Esophagus muscularis mucosa (tissue), 4 donors: ENCODE measurements around the gene OCEL1. TPM values are rescaled to one million over a fixed set of nuclear protein-coding genes. Genes with fewer than 3 reads are reported as not detected.

ENCODE experiments used
- DNase-seq: peaks from one replicate; pipeline ENCODE4 v3.0.0-alpha.2; 2017; ENCODE audit errors: extremely low spot score
- H3K27ac ChIP-seq, 4 donors: fragments of 200-600 bp; sonication (generic); replicated peaks in 1 of 4; 1 replicate in 3 of 4; 2 replicates in 1 of 4; pipeline ENCODE4 v1.5.1; 2016 to 2019; ENCODE audit warnings: mild to moderate bottlenecking in 1 of 4
- H3K27me3 ChIP-seq, 4 donors: fragments of 200-600 bp; sonication (generic); one replicate each; pipeline versions ENCODE4 v1.5.1 to v1.6.0; 2016 to 2019
- H3K36me3 ChIP-seq, 4 donors: fragments of 200-600 bp; sonication (generic); one replicate each; pipeline ENCODE4 v1.5.1; 2016 to 2019
- H3K4me1 ChIP-seq, 4 donors: fragments of 200-600 bp; sonication (generic); one replicate each; pipeline ENCODE4 v1.5.1; 2016 to 2019
- H3K4me3 ChIP-seq, 4 donors: fragments of 200-600 bp; sonication (generic); 1 replicate in 2 of 4; 2 replicates in 2 of 4; pipeline ENCODE4 v1.5.1; 2016 to 2019; ENCODE audit warnings: mild to moderate bottlenecking in 4 of 4, moderate library complexity in 1 of 4
- H3K9me3 ChIP-seq, 4 donors: fragments of 200-600 bp; sonication (generic); 1 replicate in 3 of 4; 2 replicates in 1 of 4; pipeline ENCODE4 v1.5.1; 2016 to 2019
- EP300 ChIP-seq: sonication (generic); formaldehyde crosslinking; IDR thresholded peaks from one replicate; pipeline ENCODE4 v1.6.1; 2017; ENCODE audit warnings: antibody characterized with exemption
- POLR2A ChIP-seq: fragments of 450-650 bp; IDR thresholded peaks from one replicate; pipeline ENCODE4 v1.6.1; 2017; ENCODE audit warnings: antibody characterized with exemption, moderate library complexity, mild to moderate bottlenecking, low read depth
- POLR2AphosphoS5 ChIP-seq, 2 donors: sonication (generic); formaldehyde crosslinking; IDR thresholded peaks; one replicate each; pipeline ENCODE4 v1.6.1; 2017; ENCODE audit warnings: antibody characterized with exemption in 2 of 2
- WGBS: methylation state at CpG from one replicate; pipeline ENCODE4 v1.1.5; 2018; 5-methylcytosine and 5-hydroxymethylcytosine counted together
- intact Hi-C: fragments of 100-400 bp; cut with DNase I; formaldehyde crosslinking; loops from one replicate; pipeline ENCODE4 v1.15.1; 2023
- total RNA-seq, 4 donors: library from RNA; depleted of rRNA; stranded (reverse); fragments of >200 nt; gene quantifications; one replicate each; pipeline versions ENCODE4 v1.1.0 to v1.2.1, GENCODE V29; 2016
- TF ChIP-seq, protein P1 (sequence below), 3 experiments: fragments of 200-600 bp in 2 of 3; fragments of 450-650 bp in 1 of 3; sonication (generic) in 2 of 3; IDR thresholded peaks; one replicate each; pipeline ENCODE4 v1.5.1; 2017 to 2019; ENCODE audit warnings: antibody characterized with exemption in 3 of 3, mild to moderate bottlenecking in 2 of 3, moderate library complexity in 1 of 3

OCEL1 gene
- total RNA-seq, 4 donors from 2014 or later = 6.3 to 18.8 (median 7.8) TPM

DNA sequence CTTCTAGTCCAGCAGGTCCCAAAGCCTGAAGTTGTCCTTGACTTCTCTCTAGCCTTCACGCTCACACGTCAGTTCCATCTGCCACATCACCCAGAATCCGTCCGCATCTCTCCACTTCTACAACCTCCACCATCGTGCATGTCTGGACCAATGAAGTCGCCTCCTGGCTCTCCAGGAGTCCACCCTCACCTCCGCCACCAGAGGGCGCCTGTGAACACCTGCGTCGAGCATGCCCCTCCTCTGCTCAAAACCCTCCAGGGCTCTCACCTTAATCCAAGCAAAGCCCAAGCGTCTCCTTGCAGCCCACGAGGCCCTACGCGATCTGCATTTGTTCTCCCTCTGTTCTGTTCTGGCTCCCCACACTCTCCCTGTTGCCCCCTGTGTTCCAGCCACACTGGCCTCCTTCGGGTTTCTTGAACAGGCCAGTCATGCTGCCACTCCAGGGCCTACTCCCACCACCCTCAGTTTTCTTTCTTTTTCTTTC is 34.9 kb downstream of the OCEL1 start:
- intact Hi-C loops = no loop called here
- no peak for DNase-seq
- H3K36me3 ChIP-seq = peaks cover 0 to 33% (median 3%) of the 10 kb centered on the region in 4 donors
- no peak for TF ChIP-seq EP300
- peak in 1 of 2 donors; percentile 48 for TF ChIP-seq POLR2AphosphoS5 (IDR thresholded peaks at IDR 0.05)
- TF ChIP-seq, protein P1, sequence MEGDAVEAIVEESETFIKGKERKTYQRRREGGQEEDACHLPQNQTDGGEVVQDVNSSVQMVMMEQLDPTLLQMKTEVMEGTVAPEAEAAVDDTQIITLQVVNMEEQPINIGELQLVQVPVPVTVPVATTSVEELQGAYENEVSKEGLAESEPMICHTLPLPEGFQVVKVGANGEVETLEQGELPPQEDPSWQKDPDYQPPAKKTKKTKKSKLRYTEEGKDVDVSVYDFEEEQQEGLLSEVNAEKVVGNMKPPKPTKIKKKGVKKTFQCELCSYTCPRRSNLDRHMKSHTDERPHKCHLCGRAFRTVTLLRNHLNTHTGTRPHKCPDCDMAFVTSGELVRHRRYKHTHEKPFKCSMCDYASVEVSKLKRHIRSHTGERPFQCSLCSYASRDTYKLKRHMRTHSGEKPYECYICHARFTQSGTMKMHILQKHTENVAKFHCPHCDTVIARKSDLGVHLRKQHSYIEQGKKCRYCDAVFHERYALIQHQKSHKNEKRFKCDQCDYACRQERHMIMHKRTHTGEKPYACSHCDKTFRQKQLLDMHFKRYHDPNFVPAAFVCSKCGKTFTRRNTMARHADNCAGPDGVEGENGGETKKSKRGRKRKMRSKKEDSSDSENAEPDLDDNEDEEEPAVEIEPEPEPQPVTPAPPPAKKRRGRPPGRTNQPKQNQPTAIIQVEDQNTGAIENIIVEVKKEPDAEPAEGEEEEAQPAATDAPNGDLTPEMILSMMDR (IDR thresholded peaks at IDR 0.05) = peak; percentile 82 to 96 (median 90)
- TF ChIP-seq POLR2A = no peak
- 26% methylated on average over 15 of the region's 15 CpGs for WGBS
- H3K27ac ChIP-seq = no peak overlapping the region
- H3K4me3 ChIP-seq = no peak overlapping the region
- H3K4me1 ChIP-seq = no peaks in the 10 kb centered on the region
- H3K27me3 ChIP-seq = no peaks in the 10 kb centered on the region
- peaks cover 0 to 10% (median 2%) of the 10 kb centered on the region in 4 donors for H3K9me3 ChIP-seq

DNA sequence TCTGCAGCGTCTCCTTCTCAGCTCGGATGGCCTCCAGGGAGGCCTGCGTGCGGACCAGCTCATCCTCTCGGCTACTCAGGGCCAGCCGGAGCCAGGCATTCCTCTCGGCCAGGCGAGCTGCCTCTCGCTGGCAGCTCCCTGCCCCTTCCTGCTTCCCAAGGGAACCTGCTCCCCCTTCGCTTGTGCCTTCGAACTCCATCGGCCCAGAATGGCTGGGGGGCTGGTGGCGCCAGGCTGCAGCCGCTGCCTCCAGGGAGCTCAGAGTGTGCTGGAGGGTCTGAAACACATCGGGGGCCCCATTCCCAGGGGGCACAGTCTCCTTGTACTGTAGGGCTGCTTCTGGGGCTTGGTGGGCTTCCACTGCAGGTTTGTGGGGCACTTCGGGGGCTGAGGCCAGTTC is 36.5 kb downstream of the OCEL1 start:
- Histone ChIP-seq H3K9me3 (peaks cover 0 to 10% (median 2%) of the 10 kb centered on the region in 4 donors), H3K27ac (no peak overlapping the region), H3K4me1 (peaks cover under 1 to 3% (median under 1%) of the 10 kb centered on the region in 4 donors), H3K36me3 (peaks cover 0 to 26% (median 3%) of the 10 kb centered on the region in 4 donors), H3K27me3 (no peaks in the 10 kb centered on the region), H3K4me3 (peak overlapping the region; percentile 12 to 55 (median 20))
- TF ChIP-seq POLR2A (no peak), POLR2AphosphoS5 (IDR thresholded peaks at IDR 0.05) (no peak), EP300 (no peak)
- TF ChIP-seq, protein P1 (IDR thresholded peaks at IDR 0.05) = no peak
- intact Hi-C loops = no loop called here
- 73% methylated on average over 14 of the region's 16 CpGs for WGBS
- DNase-seq = no peak

DNA sequence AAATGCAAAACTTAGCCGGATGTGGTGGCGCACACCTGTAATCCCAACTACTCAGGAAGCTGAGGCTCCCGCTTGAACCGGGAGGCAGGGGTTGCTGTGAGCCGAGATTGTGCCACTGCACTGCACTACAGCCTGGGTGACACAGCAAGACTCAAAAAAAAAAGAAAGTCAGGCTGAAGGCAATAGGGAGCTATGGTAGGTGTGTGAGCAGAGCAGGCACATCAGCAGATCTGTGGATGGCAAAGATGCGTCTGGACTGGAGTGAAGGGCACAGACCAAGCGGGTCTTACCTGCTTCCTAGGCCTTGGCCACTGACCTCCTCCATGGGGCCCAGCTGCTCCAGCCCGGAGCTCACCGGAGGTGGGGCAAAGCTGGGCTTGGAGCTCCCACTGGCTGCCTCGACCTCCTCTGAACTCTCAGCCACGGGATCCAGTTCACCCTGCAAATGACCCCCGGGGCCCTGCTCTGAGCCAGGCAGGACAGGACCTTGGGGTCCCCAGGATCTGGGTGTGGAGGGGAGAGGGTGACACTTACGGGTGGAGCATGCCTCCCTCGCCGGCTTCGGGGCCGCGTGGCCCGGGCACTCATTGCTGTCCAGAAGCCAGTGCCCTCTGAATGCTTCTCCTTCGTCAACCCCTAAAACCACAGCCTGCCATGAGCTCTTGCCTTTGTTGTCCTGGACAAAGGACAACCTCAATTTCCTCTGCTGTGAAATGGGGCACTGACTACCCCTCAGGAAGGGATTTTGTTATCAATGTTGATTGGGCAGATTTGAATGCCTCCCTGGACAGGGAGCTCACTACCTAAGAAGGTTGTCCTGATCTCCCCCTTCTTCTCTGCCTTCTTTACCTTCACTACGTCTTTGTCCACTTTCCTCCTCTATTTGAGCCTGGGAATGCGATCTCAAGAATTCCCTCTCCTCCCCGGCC is 38.0 kb downstream of the OCEL1 start:
- Histone ChIP-seq H3K27me3 (no peaks in the 10 kb centered on the region), H3K4me1 (peaks cover 12 to 15% (median 14%) of the 10 kb centered on the region in 4 donors), H3K27ac (peak overlapping the region; percentile 42 to 63 (median 54)), H3K36me3 (peaks cover 0 to 14% (median 7%) of the 10 kb centered on the region in 4 donors), H3K9me3 (peaks cover 0 to 10% (median 2%) of the 10 kb centered on the region in 4 donors), H3K4me3 (peak overlapping the region; percentile 23 to 55 (median 43))
- intact Hi-C loops = no loop called here
- TF ChIP-seq, protein P1 (IDR thresholded peaks at IDR 0.05) = no peak
- TF ChIP-seq POLR2A = no peak
- no peak for TF ChIP-seq POLR2AphosphoS5 (IDR thresholded peaks at IDR 0.05)
- DNase-seq = no peak
- WGBS = 82% methylated on average over 15 of the region's 23 CpGs

DNA sequence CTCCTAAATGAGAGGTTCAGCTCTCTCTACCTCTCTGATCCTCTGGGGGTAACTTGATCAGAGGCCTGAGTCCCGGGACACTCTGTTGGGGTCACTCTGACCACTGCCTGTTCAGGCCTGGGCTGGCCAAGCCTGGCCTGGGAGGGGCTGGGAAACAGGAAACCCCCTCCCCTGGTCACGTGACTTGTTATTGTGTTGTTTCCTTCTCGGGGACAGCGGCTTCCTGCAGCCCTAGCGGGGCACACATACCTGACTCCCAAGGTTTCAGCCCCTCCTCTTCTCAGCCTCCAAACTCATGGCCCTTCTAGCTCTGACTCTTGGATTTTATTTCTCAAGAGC is 38.6 kb downstream of the OCEL1 start, which contains the start of gene USHBP1:
USHBP1 (minus strand) TSS at position 105 of the 339 bp plus-strand sequence. CDS start 446 bp downstream, outside the sequence.
- Histone ChIP-seq H3K36me3 (peaks cover 4 to 14% (median 11%) of the 10 kb centered on the region in 4 donors), H3K4me1 (peaks cover 12 to 17% (median 14%) of the 10 kb centered on the region in 4 donors), H3K4me3 (peak within 1 kb of the TSS; percentile 23 to 55 (median 43)), H3K27ac (peak within 1 kb of the TSS; percentile 42 to 66 (median 54)), H3K27me3 (no peaks in the 10 kb centered on the region), H3K9me3 (peaks cover 0 to 3% (median under 1%) of the 10 kb centered on the region in 4 donors)
- WGBS = 40% methylated on average over 5 of the region's 5 CpGs
- DNase-seq = no peak
- TF ChIP-seq POLR2AphosphoS5 (IDR thresholded peaks at IDR 0.05) = peak; percentile 69 to 76
- TF ChIP-seq POLR2A = no peak
- intact Hi-C loops = no loop called here

DNA sequence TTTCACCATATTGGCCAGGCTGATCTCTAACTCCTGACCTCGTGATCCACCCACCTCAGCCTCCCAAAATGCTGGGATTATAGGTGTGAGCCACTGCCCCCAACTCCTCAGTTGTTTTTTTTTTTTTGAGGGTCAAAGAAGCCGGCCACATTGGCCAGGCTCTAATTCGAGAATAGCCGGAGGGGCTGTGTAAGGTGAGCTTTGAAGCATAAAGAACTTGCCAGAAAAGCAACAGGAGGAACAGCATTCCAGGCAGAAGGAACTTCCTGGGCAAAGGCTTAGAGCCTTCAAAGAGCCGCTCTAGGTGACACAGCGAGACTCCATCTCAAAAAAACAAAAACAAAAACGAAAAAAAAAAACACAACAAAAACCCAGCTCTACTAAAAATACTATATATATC is 40.0 kb downstream of the OCEL1 start:
- intact Hi-C loops = no loop called here
- peaks cover 17 to 26% (median 23%) of the 10 kb centered on the region in 4 donors for H3K36me3 ChIP-seq
- TF ChIP-seq EP300 = no peak
- TF ChIP-seq, protein P1 (IDR thresholded peaks at IDR 0.05) = no peak
- no peak for TF ChIP-seq POLR2AphosphoS5 (IDR thresholded peaks at IDR 0.05)
- no peak for TF ChIP-seq POLR2A
- no peaks in the 10 kb centered on the region for H3K9me3 ChIP-seq
- H3K27ac ChIP-seq = peak overlapping the region in 2 of 4 donors; percentile 79 to 84
- no peak for DNase-seq
- 92% methylated on average over 7 of the region's 7 CpGs for WGBS
- no peaks in the 10 kb centered on the region for H3K27me3 ChIP-seq
- no peak overlapping the region for H3K4me3 ChIP-seq
- H3K4me1 ChIP-seq = peaks cover 12 to 17% (median 14%) of the 10 kb centered on the region in 4 donors
